H9 (cell line): ENCODE measurements around the gene TMEM107. TPM values are rescaled to one million over a fixed set of nuclear protein-coding genes. Genes with fewer than 3 reads are reported as not detected.

Source experiments
- DNase-seq: peaks from one replicate; pipeline ENCODE4 v3.0.0-alpha.2; 2017
- H2AFZ ChIP-seq: one replicate; pipeline ENCODE4 v1.6.1; 2013; ENCODE audit warnings: mild to moderate bottlenecking, low read length, control low read depth, moderate library complexity
- H2AK5ac ChIP-seq: 2 replicates; pipeline ENCODE4 v1.6.1; 2013; ENCODE audit warnings: low read length, control low read depth, mixed read lengths; ENCODE audit not compliant: insufficient read length
- H2BK120ac ChIP-seq: one replicate; pipeline ENCODE4 v1.6.1; 2013; ENCODE audit warnings: low read depth, mild to moderate bottlenecking, low read length, control low read depth, inconsistent platforms; ENCODE audit not compliant: poor library complexity, severe bottlenecking
- H2BK12ac ChIP-seq: 2 replicates; pipeline ENCODE4 v1.6.1; 2013; ENCODE audit warnings: low read length, control low read depth, mixed read lengths, low read depth; ENCODE audit not compliant: insufficient read length
- H2BK15ac ChIP-seq: 2 replicates; pipeline ENCODE4 v1.6.1; 2013; ENCODE audit warnings: low read depth, low read length, control low read depth
- H2BK20ac ChIP-seq: one replicate; pipeline ENCODE4 v1.6.1; 2013; ENCODE audit warnings: low read depth, mild to moderate bottlenecking, low read length, control low read depth, inconsistent platforms; ENCODE audit not compliant: poor library complexity, severe bottlenecking
- H2BK5ac ChIP-seq: 2 replicates; pipeline ENCODE4 v1.6.1; 2013; ENCODE audit warnings: low read length, control low read depth, mixed read lengths; ENCODE audit not compliant: insufficient read length
- H3K14ac ChIP-seq: 2 replicates; pipeline ENCODE4 v1.6.1; 2013; ENCODE audit warnings: low read length, control low read depth; ENCODE audit not compliant: insufficient read depth
- H3K18ac ChIP-seq: 2 replicates; pipeline ENCODE4 v1.6.1; 2013; ENCODE audit warnings: low read depth, mild to moderate bottlenecking, mixed read lengths, low read length, control low read depth; ENCODE audit not compliant: insufficient read length
- H3K23ac ChIP-seq: 2 replicates; pipeline ENCODE4 v1.6.1; 2013; ENCODE audit warnings: low read length, control low read depth, mixed read lengths, low read depth; ENCODE audit not compliant: insufficient read length
- H3K23me2 ChIP-seq: 2 replicates; pipeline ENCODE4 v1.6.1; 2013; ENCODE audit warnings: low read depth, mild to moderate bottlenecking, mixed read lengths, low read length, control low read depth; ENCODE audit not compliant: insufficient read length, poor library complexity, severe bottlenecking
- H3K27ac ChIP-seq: 2 replicates; pipeline ENCODE4 v1.5.1; 2013; ENCODE audit warnings: low read length, control low read depth, mixed read lengths, low read depth; ENCODE audit not compliant: insufficient read length
- H3K27me3 ChIP-seq: 2 replicates; pipeline ENCODE4 v1.6.1; 2013; ENCODE audit warnings: low read length, control low read depth, inconsistent platforms; ENCODE audit not compliant: insufficient read depth
- H3K4ac ChIP-seq: 2 replicates; pipeline ENCODE4 v1.6.1; 2013; ENCODE audit warnings: low read depth, mild to moderate bottlenecking, control low read depth, inconsistent platforms, low read length, moderate library complexity
- H3K4me1 ChIP-seq: 2 replicates; pipeline ENCODE4 v1.6.1; 2013; ENCODE audit warnings: low read length, control low read depth, inconsistent platforms; ENCODE audit not compliant: insufficient read depth
- H3K4me2 ChIP-seq: 2 replicates; pipeline ENCODE4 v1.6.1; 2013; ENCODE audit warnings: low read length, control low read depth, mixed read lengths; ENCODE audit not compliant: insufficient read length, insufficient read depth
- H3K56ac ChIP-seq: 2 replicates; pipeline ENCODE4 v1.6.1; 2013; ENCODE audit warnings: low read depth, mild to moderate bottlenecking, mixed read lengths, low read length, control low read depth; ENCODE audit not compliant: insufficient read length
- H3K79me1 ChIP-seq: 2 replicates; pipeline ENCODE4 v1.6.1; 2013; ENCODE audit warnings: low read depth, mild to moderate bottlenecking, moderate library complexity, low read length, control low read depth, inconsistent platforms; ENCODE audit not compliant: insufficient read depth, poor library complexity, severe bottlenecking
- H3K79me2 ChIP-seq: 2 replicates; pipeline ENCODE4 v1.6.1; 2013; ENCODE audit warnings: low read length, control low read depth, inconsistent platforms; ENCODE audit not compliant: insufficient read depth
- H3K9ac ChIP-seq: 2 replicates; pipeline ENCODE4 v1.6.1; 2013; ENCODE audit warnings: low read length, control low read depth, mixed read lengths; ENCODE audit not compliant: insufficient read length; ENCODE audit errors: extremely low read depth
- H3K9me3 ChIP-seq: one replicate; pipeline ENCODE4 v1.6.1; 2013; ENCODE audit warnings: low read depth, low read length, inconsistent platforms; ENCODE audit not compliant: control insufficient read depth
- H3T11ph ChIP-seq: one replicate; pipeline ENCODE4 v1.6.1; 2013; ENCODE audit warnings: mild to moderate bottlenecking, low read length, control low read depth, inconsistent platforms
- H4K20me1 ChIP-seq: one replicate; pipeline ENCODE4 v1.6.1; 2013; ENCODE audit not compliant: control insufficient read depth, insufficient read length, insufficient read depth
- H4K5ac ChIP-seq: 2 replicates; pipeline ENCODE4 v1.6.1; 2013; ENCODE audit warnings: low read depth, mild to moderate bottlenecking, mixed read lengths, low read length, control low read depth; ENCODE audit not compliant: insufficient read length
- H4K8ac ChIP-seq: replicated peaks from 2 replicates; pipeline ENCODE4 v1.6.1; 2013; ENCODE audit warnings: low read length, control low read depth, mixed read lengths, low read depth; ENCODE audit not compliant: insufficient read length
- H4K91ac ChIP-seq: 2 replicates; pipeline ENCODE4 v1.6.1; 2013; ENCODE audit warnings: low read depth, mild to moderate bottlenecking, moderate library complexity, mixed read lengths, low read length, control low read depth; ENCODE audit not compliant: insufficient read length
- H3K27ac Mint-ChIP-seq, 3 experiments: 2 replicates in 2 of 3; 3 replicates in 1 of 3; pipeline ENCODE4 v1.8.0; 2020 to 2021; ENCODE audit warnings: mixed read lengths in 3 of 3, mild to moderate bottlenecking in 1 of 3, moderate library complexity in 1 of 3
- H3K27me3 Mint-ChIP-seq: 2 replicates; pipeline ENCODE4 v1.8.0; 2021; ENCODE audit warnings: low read depth, mild to moderate bottlenecking, moderate library complexity, mixed read lengths
- H3K36me3 Mint-ChIP-seq, 3 experiments: 2 replicates in 2 of 3; 3 replicates in 1 of 3; pipeline ENCODE4 v1.8.0; 2020 to 2021; ENCODE audit warnings: low read depth in 3 of 3, mixed read lengths in 3 of 3; ENCODE audit not compliant: insufficient read depth in 1 of 3
- H3K4me1 Mint-ChIP-seq, 2 experiments: 2 replicates each; pipeline ENCODE4 v1.8.0; 2020; ENCODE audit warnings: mixed read lengths in 2 of 2
- H3K4me3 Mint-ChIP-seq, 2 experiments: 2 replicates in 1 of 2; 3 replicates in 1 of 2; pipeline ENCODE4 v1.8.0; 2020 to 2021; ENCODE audit warnings: mild to moderate bottlenecking in 2 of 2, mixed read lengths in 2 of 2, moderate library complexity in 1 of 2
- H3K9me3 Mint-ChIP-seq, 2 experiments: 2 replicates in 1 of 2; 3 replicates in 1 of 2; pipeline ENCODE4 v1.8.0; 2020; ENCODE audit warnings: mild to moderate bottlenecking in 2 of 2, mixed read lengths in 2 of 2, moderate library complexity in 1 of 2
- WGBS: extraction: QIAGEN DNeasy Blood & Tissue Kit; methylation state at CpG from one replicate; pipeline ENCODE4 v1.1.7; 2013; ENCODE audit warnings: missing lambda C conversion rate, low lambda C conversion rate, mixed read lengths; ENCODE audit not compliant: insufficient read length; ENCODE audit errors: extremely low coverage; 5-methylcytosine and 5-hydroxymethylcytosine counted together
- total RNA-seq: library from RNA; stranded (reverse); gene quantifications from 2 replicates; pipeline ENCODE4 v1.2.1, GENCODE V29; 2021
- TF ChIP-seq, protein P1 (sequence below): fragments of 200-600 bp; sonication (generic); conservative IDR thresholded peaks from 3 replicates; pipeline ENCODE4 v1.8.0; 2021; ENCODE audit warnings: antibody characterized with exemption, mild to moderate bottlenecking

TMEM107 gene
- total RNA-seq, 1 experiment from 2014 or later = 12.7 TPM

GRCh38 chr17:8186446-8186786 is 10.2 kb upstream of the TMEM107 start:
- peaks cover 9% of the 10 kb centered on the region for H3K27me3 Mint-ChIP-seq
- DNase-seq = no peak
- Histone ChIP-seq H3T11ph (no peak overlapping the region), H3K79me1 (no peaks in the 10 kb centered on the region), H3K4ac (no peak overlapping the region), H4K8ac (no peak overlapping the region), H3K4me2 (peak overlapping the region; percentile 99), H3K56ac (no peak overlapping the region), H3K27ac (no peak overlapping the region), H4K91ac (no peak overlapping the region), H2BK15ac (no peak overlapping the region), H3K18ac (no peak overlapping the region), H4K20me1 (peaks cover 3% of the 10 kb centered on the region), H2BK12ac (no peak overlapping the region), H3K14ac (no peak overlapping the region), H4K5ac (no peak overlapping the region), H2AFZ (no peak overlapping the region), H2AK5ac (no peak overlapping the region), H3K23me2 (peaks cover 19% of the 10 kb centered on the region), H3K27me3 (peaks cover 2% of the 10 kb centered on the region; the same call in 1 of the 2 replicates), H3K79me2 (no peaks in the 10 kb centered on the region), H3K9me3 (no peaks in the 10 kb centered on the region), H2BK5ac (no peak overlapping the region), H3K9ac (peak overlapping the region; percentile 40), H3K4me1 (peaks cover 9% of the 10 kb centered on the region; the same call in 1 of the 2 replicates), H3K23ac (no peak overlapping the region), H2BK120ac (no peak overlapping the region), H2BK20ac (no peak overlapping the region)
- WGBS = no CpG with 5 or more reads among the region's 23 CpGs
- H3K4me1 Mint-ChIP-seq = peaks cover 12 to 15% of the 10 kb centered on the region in 2 experiments
- H3K36me3 Mint-ChIP-seq = no peaks in the 10 kb centered on the region; a peak in 1 of 7 replicates
- no peak overlapping the region for H3K4me3 Mint-ChIP-seq
- no peaks in the 10 kb centered on the region for H3K9me3 Mint-ChIP-seq
- no peak overlapping the region for H3K27ac Mint-ChIP-seq
- TF ChIP-seq, protein P1, sequence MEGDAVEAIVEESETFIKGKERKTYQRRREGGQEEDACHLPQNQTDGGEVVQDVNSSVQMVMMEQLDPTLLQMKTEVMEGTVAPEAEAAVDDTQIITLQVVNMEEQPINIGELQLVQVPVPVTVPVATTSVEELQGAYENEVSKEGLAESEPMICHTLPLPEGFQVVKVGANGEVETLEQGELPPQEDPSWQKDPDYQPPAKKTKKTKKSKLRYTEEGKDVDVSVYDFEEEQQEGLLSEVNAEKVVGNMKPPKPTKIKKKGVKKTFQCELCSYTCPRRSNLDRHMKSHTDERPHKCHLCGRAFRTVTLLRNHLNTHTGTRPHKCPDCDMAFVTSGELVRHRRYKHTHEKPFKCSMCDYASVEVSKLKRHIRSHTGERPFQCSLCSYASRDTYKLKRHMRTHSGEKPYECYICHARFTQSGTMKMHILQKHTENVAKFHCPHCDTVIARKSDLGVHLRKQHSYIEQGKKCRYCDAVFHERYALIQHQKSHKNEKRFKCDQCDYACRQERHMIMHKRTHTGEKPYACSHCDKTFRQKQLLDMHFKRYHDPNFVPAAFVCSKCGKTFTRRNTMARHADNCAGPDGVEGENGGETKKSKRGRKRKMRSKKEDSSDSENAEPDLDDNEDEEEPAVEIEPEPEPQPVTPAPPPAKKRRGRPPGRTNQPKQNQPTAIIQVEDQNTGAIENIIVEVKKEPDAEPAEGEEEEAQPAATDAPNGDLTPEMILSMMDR = no peak
